Cerebellar cortex (tissue), 1 donor: ENCODE data around the gene C11orf71.
A peak's percentile ranks its signal among the peaks of the same experiment; 100 is the strongest.

Experiments used
- DNase-seq: peaks from one replicate; pipeline ENCODE4 v3.0.0-alpha.2; 2015; ENCODE audit warnings: low spot score

The C11orf71 gene

GRCh38 chr11:114358716-114359115 is 41.6 kb downstream of the C11orf71 start:
- DNase-seq, result peak; percentile 93

GRCh38 chr11:114354076-114354475 is 46.2 kb downstream of the C11orf71 start:
- no peak for DNase-seq

GRCh38 chr11:114353443-114353842 is 46.9 kb downstream of the C11orf71 start:
- DNase-seq, result no peak

- DNase-seq, result no peak
Measured at GRCh38 chr11:114350022-114350421, 50.3 kb downstream of the C11orf71 start.
